H1 (cell line): ENCODE results near the gene GRIK4. TPM values are rescaled to one million over a fixed set of nuclear protein-coding genes. Genes with fewer than 3 reads are reported as not detected.

Experiments
- CTCF ChIA-PET: fragments of 300-600 bp; sonication (Branson Sonifier 250); formaldehyde crosslinking; loops from one replicate; lab custom pipeline; 2021; ENCODE audit not compliant: partially characterized antibody; lab: Charles Lee
- POLR2A ChIA-PET: fragments of 300-600 bp; sonication (Branson Sonifier 250); formaldehyde crosslinking; loops from one replicate; lab custom pipeline; 2021; ENCODE audit warnings: inconsistent platforms; ENCODE audit not compliant: partially characterized antibody; lab: Charles Lee
- DNase-seq, 2 experiments: peaks; one replicate each; pipeline versions ENCODE4 v3.0.0 to v3.0.0-alpha.2; 2010 to 2022; ENCODE audit warnings: low spot score in 2 of 2, low read depth in 1 of 2, mixed read lengths in 1 of 2
- FAIRE-seq: peaks from 2 replicates; lab custom pipeline; 2011; peaks lifted over from hg19 to GRCh38; lab: Jason Lieb, UNC
- H2AFZ ChIP-seq: 2 replicates; pipeline ENCODE4 v1.8.1; 2012; ENCODE audit warnings: low read length, inconsistent platforms
- H2AK5ac ChIP-seq: 2 replicates; pipeline ENCODE4 v1.6.1; 2013; ENCODE audit warnings: low read depth, low read length
- H2BK120ac ChIP-seq: replicated peaks from 2 replicates; pipeline ENCODE3; 2013; ENCODE audit warnings: low read depth, low read length, inconsistent platforms
- H2BK12ac ChIP-seq: 2 replicates; pipeline ENCODE4 v1.6.1; 2013; ENCODE audit warnings: low read depth, low read length
- H2BK15ac ChIP-seq: 2 replicates; pipeline ENCODE4 v1.6.1; 2013; ENCODE audit warnings: low read length
- H2BK20ac ChIP-seq: 2 replicates; pipeline ENCODE4 v1.6.1; 2013; ENCODE audit warnings: low read length
- H2BK5ac ChIP-seq: 2 replicates; pipeline ENCODE4 v1.6.1; 2013; ENCODE audit warnings: low read depth, low read length
- H3K14ac ChIP-seq: 2 replicates; pipeline ENCODE4 v1.6.1; 2013; ENCODE audit warnings: inconsistent platforms; ENCODE audit not compliant: insufficient read length
- H3K18ac ChIP-seq: 2 replicates; pipeline ENCODE4 v1.6.1; 2013; ENCODE audit warnings: low read length; ENCODE audit errors: extremely low read depth
- H3K23ac ChIP-seq: 2 replicates; pipeline ENCODE4 v1.6.1; 2013; ENCODE audit warnings: inconsistent platforms; ENCODE audit not compliant: insufficient read length
- H3K23me2 ChIP-seq: 2 replicates; pipeline ENCODE4 v1.6.1; 2013; ENCODE audit warnings: low read depth, low read length
- H3K27ac ChIP-seq: 2 replicates; pipeline ENCODE4 v1.6.1; 2011; ENCODE audit warnings: low read depth, low read length, inconsistent platforms
- H3K27me3 ChIP-seq, 4 experiments: replicated peaks in 1 of 4; 1 replicate in 1 of 4; 2 replicates in 3 of 4; pipeline versions ENCODE4 v1.6.1 to v1.8.1; 2011 to 2013; ENCODE audit warnings: low read length in 3 of 4, mild to moderate bottlenecking in 3 of 4, inconsistent platforms in 2 of 4, mixed read lengths in 2 of 4, moderate library complexity in 1 of 4; ENCODE audit not compliant: control insufficient read depth in 3 of 4, insufficient read depth in 3 of 4; ENCODE audit errors: extremely low read depth in 1 of 4
- H3K36me3 ChIP-seq, 4 experiments: 2 replicates each; pipeline versions ENCODE4 v1.6.1 to v1.8.1; 2011 to 2013; ENCODE audit warnings: mild to moderate bottlenecking in 4 of 4, low read length in 3 of 4, moderate library complexity in 2 of 4, control low read depth in 1 of 4, inconsistent platforms in 1 of 4; ENCODE audit not compliant: insufficient read depth in 4 of 4, control insufficient read depth in 2 of 4
- H3K4ac ChIP-seq: replicated peaks from 2 replicates; pipeline ENCODE3; 2013; ENCODE audit warnings: low read length, low read depth, mixed read lengths, inconsistent platforms; ENCODE audit not compliant: insufficient read length
- H3K4me1 ChIP-seq, 4 experiments: replicated peaks in 1 of 4; 1 replicate in 1 of 4; 2 replicates in 3 of 4; pipeline versions ENCODE4 v1.6.1 to v1.8.1; 2011 to 2013; ENCODE audit warnings: low read length in 3 of 4, inconsistent platforms in 2 of 4, mixed read lengths in 1 of 4; ENCODE audit not compliant: insufficient read depth in 4 of 4, control insufficient read depth in 3 of 4
- H3K4me2 ChIP-seq, 2 experiments: 2 replicates each; pipeline versions ENCODE4 v1.6.1 to v1.8.1; 2011 to 2013; ENCODE audit warnings: low read depth in 2 of 2, low read length in 2 of 2, control low read depth in 1 of 2, inconsistent platforms in 1 of 2, mild to moderate bottlenecking in 1 of 2; ENCODE audit not compliant: insufficient read depth in 1 of 2
- H3K4me3 ChIP-seq, 4 experiments: fragments of 200-600, 300-600 bp in 1 of 4; sonication (generic), shearing (Covaris generic), sonication (Bioruptor Twin) in 1 of 4; 2 replicates each; pipeline versions ENCODE4 v1.5.1 to v1.8.1; 2011 to 2016; ENCODE audit warnings: low read length in 4 of 4, low read depth in 3 of 4, control low read depth in 2 of 4, inconsistent platforms in 2 of 4, mild to moderate bottlenecking in 2 of 4, mixed read lengths in 1 of 4, moderate library complexity in 1 of 4; ENCODE audit not compliant: insufficient read depth in 2 of 4; ENCODE audit errors: extremely low read depth in 1 of 4
- H3K56ac ChIP-seq: replicated peaks from 2 replicates; pipeline ENCODE3; 2013; ENCODE audit warnings: low read depth, mild to moderate bottlenecking, mixed read lengths, low read length, inconsistent platforms; ENCODE audit not compliant: insufficient read length
- H3K79me1 ChIP-seq: 2 replicates; pipeline ENCODE4 v1.6.1; 2013; ENCODE audit warnings: low read depth, low read length, control low read depth
- H3K79me2 ChIP-seq, 2 experiments: 2 replicates each; pipeline versions ENCODE4 v1.6.1 to v1.8.1; 2012 to 2013; ENCODE audit warnings: low read length in 2 of 2, mild to moderate bottlenecking in 2 of 2, inconsistent platforms in 1 of 2; ENCODE audit not compliant: insufficient read depth in 2 of 2, control insufficient read depth in 1 of 2
- H3K9ac ChIP-seq, 4 experiments: replicated peaks in 1 of 4; 1 replicate in 1 of 4; 2 replicates in 3 of 4; pipeline versions ENCODE4 v1.6.1 to v1.8.1; 2011 to 2013; ENCODE audit warnings: low read depth in 3 of 4, low read length in 3 of 4, control low read depth in 2 of 4, mild to moderate bottlenecking in 2 of 4, moderate library complexity in 2 of 4, inconsistent platforms in 1 of 4; ENCODE audit errors: extremely low read depth in 1 of 4
- H3K9me3 ChIP-seq, 2 experiments: 2 replicates each; pipeline versions ENCODE4 v1.6.1 to v1.8.1; 2012 to 2013; ENCODE audit warnings: mild to moderate bottlenecking in 2 of 2, moderate library complexity in 2 of 2, control low read depth in 1 of 2, inconsistent platforms in 1 of 2, low read depth in 1 of 2, low read length in 1 of 2, mixed read lengths in 1 of 2; ENCODE audit not compliant: insufficient read depth in 2 of 2
- H4K20me1 ChIP-seq, 2 experiments: replicated peaks in 1 of 2; 2 replicates each; pipeline versions ENCODE3 to v1.8.1; 2011 to 2013; ENCODE audit warnings: inconsistent platforms in 2 of 2, low read length in 2 of 2, mild to moderate bottlenecking in 1 of 2; ENCODE audit not compliant: insufficient read depth in 2 of 2, control insufficient read depth in 1 of 2
- H4K5ac ChIP-seq: 2 replicates; pipeline ENCODE4 v1.6.1; 2013; ENCODE audit warnings: low read length, low read depth, mixed read lengths, inconsistent platforms; ENCODE audit not compliant: insufficient read length
- H4K8ac ChIP-seq: 2 replicates; pipeline ENCODE4 v1.8.0; 2013; ENCODE audit warnings: mild to moderate bottlenecking, moderate library complexity, low read length, inconsistent platforms; ENCODE audit not compliant: insufficient read depth; ENCODE audit errors: extremely low read depth
- H4K91ac ChIP-seq: replicated peaks from 2 replicates; pipeline ENCODE3; 2013; ENCODE audit warnings: low read length, mixed read lengths, inconsistent platforms; ENCODE audit not compliant: insufficient read length
- MAFK ChIP-seq: IDR thresholded peaks from 2 replicates; pipeline ENCODE4 v1.6.1; 2012; ENCODE audit warnings: low read depth, mild to moderate bottlenecking, improper control_type of control experiment, low read length
- NRF1 ChIP-seq: IDR thresholded peaks from 2 replicates; pipeline ENCODE4 v1.6.1; 2011; ENCODE audit warnings: mild to moderate bottlenecking, low read depth, low read length, improper control_type of control experiment
- RBBP5 ChIP-seq: IDR thresholded peaks from 2 replicates; pipeline ENCODE4 v1.7.1; 2012; ENCODE audit warnings: low read depth, mild to moderate bottlenecking, inconsistent platforms, low read length, moderate library complexity, borderline replicate concordance
- RNF2 ChIP-seq: fragments of 200-900, 300-1000 bp; sonication (generic); IDR thresholded peaks from 2 replicates; pipeline ENCODE4 v1.7.1; 2016; ENCODE audit warnings: borderline replicate concordance, low read depth, mild to moderate bottlenecking, antibody characterized with exemption, low read length; ENCODE audit not compliant: poor library complexity, severe bottlenecking; ENCODE audit errors: missing control alignments
- SP4 ChIP-seq: IDR thresholded peaks from 2 replicates; pipeline ENCODE4 v1.6.1; 2012; ENCODE audit warnings: low read length, inconsistent platforms
- TAF1 ChIP-seq: IDR thresholded peaks from 2 replicates; pipeline ENCODE4 v1.6.1; 2011; ENCODE audit warnings: mild to moderate bottlenecking, low read depth, low read length
- TAF7 ChIP-seq: optimal IDR thresholded peaks from 2 replicates; pipeline ENCODE3; 2011; ENCODE audit warnings: low read depth, mild to moderate bottlenecking, inconsistent platforms, low read length, moderate library complexity, borderline replicate concordance
- ZNF274 ChIP-seq: IDR thresholded peaks from 2 replicates; pipeline ENCODE4 v1.7.0; 2012; ENCODE audit warnings: low read length, borderline replicate concordance; ENCODE audit errors: extremely low read depth
- WGBS, 2 experiments: shearing (Covaris generic) in 1 of 2; methylation state at CpG; one replicate each; pipeline versions ENCODE4 v1.1.6 to v1.1.7; 2013 to 2015; ENCODE audit warnings: low lambda C conversion rate in 2 of 2, mixed read lengths in 2 of 2, inconsistent platforms in 1 of 2, low coverage in 1 of 2, missing lambda C conversion rate in 1 of 2; ENCODE audit not compliant: insufficient replicate concordance in 2 of 2, insufficient coverage in 1 of 2, insufficient read length in 1 of 2; ENCODE audit errors: extremely low coverage in 1 of 2, missing lambda C conversion rate in 1 of 2; 5-methylcytosine and 5-hydroxymethylcytosine counted together
- polyA plus RNA-seq, 7 experiments: library from polyadenylated mRNA; depleted of rRNA in 3 of 7; stranded (reverse) in 5 of 7; unstranded in 2 of 7; fragments of >200 nt in 5 of 7; fragments of 200-250 nt in 2 of 7; gene quantifications; 1 replicate in 5 of 7; 2 replicates in 1 of 7; 4 replicates in 1 of 7; pipeline versions ENCODE4 v1.2.1 to v1.2.3, GENCODE V29; 2011 to 2013; ENCODE audit warnings: missing spikeins in 2 of 7, mixed read lengths in 2 of 7
- total RNA-seq: library from RNA; stranded (reverse); fragmentation: NEBNext Ultra II Directional; extraction: Animal tissue kit (Norgen Biotek cat#: 25700); gene quantifications from 2 replicates; pipeline ENCODE4 v1.2.1, GENCODE V29; 2021
- TF ChIP-seq, protein P1 (sequence below): IDR thresholded peaks from 2 replicates; pipeline ENCODE4 v1.6.1; 2011; ENCODE audit warnings: low read depth, mild to moderate bottlenecking, low read length; ENCODE audit not compliant: insufficient read depth
- TF ChIP-seq, protein P2 (sequence below): IDR thresholded peaks from 2 replicates; pipeline ENCODE4 v1.6.1; 2012; ENCODE audit warnings: inconsistent platforms

GRIK4 gene
- total and polyA plus RNA-seq, 2 of the 8 experiments (the other 6 are each of a cell fraction or from before 2014, with no cell fraction given), result 1.2 to 2.9 TPM

DNA sequence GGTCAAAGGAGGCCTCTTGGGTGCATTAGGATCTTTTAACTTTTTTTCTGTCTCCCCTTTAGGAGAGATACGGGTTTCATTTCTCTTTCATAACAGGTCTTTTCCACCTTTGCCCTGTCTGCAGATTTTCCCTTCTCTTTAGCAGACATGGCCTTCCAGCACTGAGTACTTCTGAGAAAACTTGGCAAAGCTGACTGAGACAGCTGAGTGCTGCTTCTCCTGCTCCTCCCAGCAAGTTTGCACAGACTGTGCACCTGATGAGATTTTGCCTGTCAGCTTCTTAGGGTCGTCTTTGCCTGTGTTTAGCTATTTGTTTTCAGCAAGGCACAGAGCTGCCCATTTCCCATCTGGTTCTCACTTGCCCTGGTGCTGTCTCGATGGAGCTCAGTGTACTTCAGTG, 424.8 kb downstream of the GRIK4 start:
- H3K79me2 ChIP-seq, result no peaks in the 10 kb centered on the region
- no peaks in the 10 kb centered on the region for H4K20me1 ChIP-seq
- H2BK120ac ChIP-seq, result no peak overlapping the region
- H2BK5ac ChIP-seq, result no peak overlapping the region
- no peak overlapping the region for H3K23ac ChIP-seq
- no peak overlapping the region for H3K4me2 ChIP-seq
- peaks cover 0 to 3% (median 0%) of the 10 kb centered on the region in 4 experiments; a peak in 1 of 7 replicates for H3K27me3 ChIP-seq
- H3K14ac ChIP-seq, result no peak overlapping the region
- H2BK12ac ChIP-seq, result no peak overlapping the region
- H2AK5ac ChIP-seq, result no peak overlapping the region
- no peaks in the 10 kb centered on the region for H3K9me3 ChIP-seq
- H3K4me1 ChIP-seq, result peaks cover 2 to 10% (median 6%) of the 10 kb centered on the region in 4 experiments; a peak in 6 of 7 replicates
- no peaks in the 10 kb centered on the region for H3K23me2 ChIP-seq
- WGBS, 2 experiments, result 87% methylated on average over 3 of the region's 3 CpGs; no CpG with 5 or more reads in 1 of the 2 experiments
- no peak overlapping the region for H3K56ac ChIP-seq
- H4K91ac ChIP-seq, result no peak overlapping the region
- no peaks in the 10 kb centered on the region for H3K36me3 ChIP-seq
- no peak overlapping the region for H2AFZ ChIP-seq
- no peak overlapping the region for H3K9ac ChIP-seq
- H2BK15ac ChIP-seq, result no peak overlapping the region
- no peak overlapping the region for H3K4me3 ChIP-seq
- CTCF ChIA-PET, result interaction anchor here (0.7 to 12.8 kb wide), 9 partner anchors 14 to 904 kb away, joined by 3 to 218 read pairs (median 5); no protein-coding TSS in a partner anchor
- H3K79me1 ChIP-seq, result no peaks in the 10 kb centered on the region
- H4K8ac ChIP-seq, result no peak overlapping the region
- H3K4ac ChIP-seq, result no peak overlapping the region
- H4K5ac ChIP-seq, result no peak overlapping the region
- H3K27ac ChIP-seq, result no peak overlapping the region
- H3K18ac ChIP-seq, result no peak overlapping the region
- DNase-seq (no peak), FAIRE-seq (no peak)
- POLR2A ChIA-PET, result interaction anchor here (0.8 kb wide), 1 partner anchor 17 kb away, joined by 3 read pairs; no protein-coding TSS in a partner anchor
- TF ChIP-seq NRF1, result no peak
- no peak for TF ChIP-seq RNF2
- no peak for TF ChIP-seq SP4
- TF ChIP-seq, protein P1, sequence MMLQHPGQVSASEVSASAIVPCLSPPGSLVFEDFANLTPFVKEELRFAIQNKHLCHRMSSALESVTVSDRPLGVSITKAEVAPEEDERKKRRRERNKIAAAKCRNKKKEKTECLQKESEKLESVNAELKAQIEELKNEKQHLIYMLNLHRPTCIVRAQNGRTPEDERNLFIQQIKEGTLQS, result no peak
- TF ChIP-seq ZNF274, result no peak
- TF ChIP-seq RBBP5, result no peak
- TF ChIP-seq, protein P2, sequence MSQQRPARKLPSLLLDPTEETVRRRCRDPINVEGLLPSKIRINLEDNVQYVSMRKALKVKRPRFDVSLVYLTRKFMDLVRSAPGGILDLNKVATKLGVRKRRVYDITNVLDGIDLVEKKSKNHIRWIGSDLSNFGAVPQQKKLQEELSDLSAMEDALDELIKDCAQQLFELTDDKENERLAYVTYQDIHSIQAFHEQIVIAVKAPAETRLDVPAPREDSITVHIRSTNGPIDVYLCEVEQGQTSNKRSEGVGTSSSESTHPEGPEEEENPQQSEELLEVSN, result no peak
- TF ChIP-seq MAFK, result no peak
- no peak for TF ChIP-seq TAF1
- TF ChIP-seq TAF7, result no peak
- TF ChIP-seq, all 59 proteins: peak for 0
- no peak overlapping the region for H2BK20ac ChIP-seq
